Peyer's patch (tissue), 4 donors: ENCODE data around the gene PXK. TPM values are rescaled to one million over a fixed set of nuclear protein-coding genes. Genes with fewer than 3 reads are reported as not detected.

ENCODE experiments used
- DNase-seq, 3 donors: peaks; one replicate each; pipeline ENCODE4 v3.0.0-alpha.2; 2017 to 2019
- H3K27ac ChIP-seq, 4 donors: fragments of 200-600 bp; sonication (generic); one replicate each; pipeline ENCODE4 v1.5.1; 2016 to 2019
- H3K27me3 ChIP-seq, 2 donors: fragments of 200-600 bp; sonication (generic); one replicate each; pipeline ENCODE4 v1.5.1; 2019
- H3K36me3 ChIP-seq, 3 donors: fragments of 200-600 bp; sonication (generic); one replicate each; pipeline ENCODE4 v1.5.1; 2016 to 2019
- H3K4me1 ChIP-seq, 4 donors: fragments of 200-600 bp; sonication (generic); one replicate each; pipeline ENCODE4 v1.5.1; 2016 to 2019
- H3K4me3 ChIP-seq, 4 donors: fragments of 200-600 bp; sonication (generic); 1 replicate in 3 of 4; 2 replicates in 1 of 4; pipeline ENCODE4 v1.5.1; 2016 to 2019; ENCODE audit warnings: mild to moderate bottlenecking in 1 of 4
- H3K9me3 ChIP-seq, 4 donors: fragments of 200-600 bp; sonication (generic); one replicate each; pipeline ENCODE4 v1.5.1; 2016 to 2019; ENCODE audit warnings: mild to moderate bottlenecking in 1 of 4
- CTCF ChIP-seq, 6 experiments: fragments of 450-650 bp in 4 of 6; fragments of 200-600 bp in 2 of 6; sonication (generic) in 1 of 6; IDR thresholded peaks; one replicate each; pipeline ENCODE4 v1.5.1; 2017 to 2019; ENCODE audit warnings: antibody characterized with exemption in 6 of 6, mild to moderate bottlenecking in 3 of 6, moderate library complexity in 1 of 6
- POLR2A ChIP-seq, 2 donors: fragments of 450-650 bp; IDR thresholded peaks; one replicate each; pipeline ENCODE4 v1.5.1; 2017; ENCODE audit warnings: antibody characterized with exemption in 2 of 2, mild to moderate bottlenecking in 2 of 2, moderate library complexity in 2 of 2
- total RNA-seq, 4 donors: library from RNA; depleted of rRNA; stranded (reverse); fragments of >200 nt; gene quantifications; one replicate each; pipeline ENCODE4 v1.1.0, GENCODE V29; 2016

PXK gene
- total RNA-seq, 4 donors from 2014 or later, result 15.3 to 73.4 (median 28.4) TPM

- Histone ChIP-seq H3K27ac (no peak overlapping the region), H3K27me3 (no peaks in the 10 kb centered on the region), H3K36me3 (peaks cover 0 to 10% (median 0%) of the 10 kb centered on the region in 3 donors), H3K9me3 (no peaks in the 10 kb centered on the region), H3K4me3 (no peak overlapping the region), H3K4me1 (no peaks in the 10 kb centered on the region)
- no peak for DNase-seq
- TF ChIP-seq CTCF (IDR thresholded peaks at IDR 0.05), result no peak
These were observed 36.3 kb downstream of the PXK start for GRCh38 chr3:58369038-58369437.

GRCh38 chr3:58369876-58370275, 37.2 kb downstream of the PXK start:
- no peaks in the 10 kb centered on the region for H3K4me1 ChIP-seq
- no peak overlapping the region for H3K27ac ChIP-seq
- H3K27me3 ChIP-seq, result no peaks in the 10 kb centered on the region
- no peaks in the 10 kb centered on the region for H3K9me3 ChIP-seq
- TF ChIP-seq POLR2A (IDR thresholded peaks at IDR 0.05) (no peak), CTCF (IDR thresholded peaks at IDR 0.05) (no peak)
- H3K36me3 ChIP-seq, result peaks cover 0 to 10% (median 0%) of the 10 kb centered on the region in 3 donors
- DNase-seq, result no peak
- no peak overlapping the region for H3K4me3 ChIP-seq

GRCh38 chr3:58370407-58370806, 37.7 kb downstream of the PXK start:
- Histone ChIP-seq H3K4me1 (no peaks in the 10 kb centered on the region), H3K4me3 (no peak overlapping the region), H3K27me3 (no peaks in the 10 kb centered on the region), H3K27ac (no peak overlapping the region), H3K36me3 (peaks cover 0 to 10% (median 0%) of the 10 kb centered on the region in 3 donors), H3K9me3 (no peaks in the 10 kb centered on the region)
- TF ChIP-seq POLR2A (IDR thresholded peaks at IDR 0.05) (no peak), CTCF (IDR thresholded peaks at IDR 0.05) (no peak)
- no peak for DNase-seq

GRCh38 chr3:58371754-58372153, 39.1 kb downstream of the PXK start:
- H3K36me3 ChIP-seq, result peaks cover 0 to 10% (median 0%) of the 10 kb centered on the region in 3 donors
- no peak for DNase-seq
- H3K27ac ChIP-seq, result no peak overlapping the region
- TF ChIP-seq CTCF (IDR thresholded peaks at IDR 0.05) (no peak), POLR2A (IDR thresholded peaks at IDR 0.05) (no peak)
- no peak overlapping the region for H3K4me3 ChIP-seq
- H3K9me3 ChIP-seq, result no peaks in the 10 kb centered on the region
- no peaks in the 10 kb centered on the region for H3K4me1 ChIP-seq
- no peaks in the 10 kb centered on the region for H3K27me3 ChIP-seq

- Histone ChIP-seq H3K9me3 (no peaks in the 10 kb centered on the region), H3K36me3 (peaks cover 0 to 7% (median 0%) of the 10 kb centered on the region in 3 donors), H3K4me3 (no peak overlapping the region), H3K4me1 (no peaks in the 10 kb centered on the region), H3K27ac (no peak overlapping the region), H3K27me3 (no peaks in the 10 kb centered on the region)
- no peak for DNase-seq
- TF ChIP-seq POLR2A (IDR thresholded peaks at IDR 0.05), result no peak
- TF ChIP-seq CTCF (IDR thresholded peaks at IDR 0.05), result no peak
These were observed 42.6 kb downstream of the PXK start for GRCh38 chr3:58375254-58375653.

- Histone ChIP-seq H3K4me1 (no peaks in the 10 kb centered on the region), H3K9me3 (no peaks in the 10 kb centered on the region), H3K27me3 (no peaks in the 10 kb centered on the region), H3K36me3 (no peaks in the 10 kb centered on the region), H3K4me3 (no peak overlapping the region), H3K27ac (no peak overlapping the region)
- DNase-seq, result no peak
- no peak for TF ChIP-seq POLR2A (IDR thresholded peaks at IDR 0.05)
- no peak for TF ChIP-seq CTCF (IDR thresholded peaks at IDR 0.05)
These were observed 44.5 kb downstream of the PXK start for GRCh38 chr3:58377168-58377567.
